ENCODE measurements around the gene STAT2.

GRCh38 chr12:56321027-56321426 lies 38.9 kb downstream of the STAT2 start:
- TF ChIP-seq POLR2A (IDR thresholded peaks at IDR 0.05) (no peak), CTCF (IDR thresholded peaks at IDR 0.05) (no peak), EP300 (IDR thresholded peaks at IDR 0.05) (no peak)
